Raji (cell line): ENCODE measurements around the gene PCID2.

Experiments
- POLR2A ChIP-seq: IDR thresholded peaks from 2 replicates; pipeline ENCODE4 v1.6.1; 2011; ENCODE audit warnings: low read depth, low read length, control low read depth; ENCODE audit not compliant: insufficient read depth

Gene PCID2

DNA sequence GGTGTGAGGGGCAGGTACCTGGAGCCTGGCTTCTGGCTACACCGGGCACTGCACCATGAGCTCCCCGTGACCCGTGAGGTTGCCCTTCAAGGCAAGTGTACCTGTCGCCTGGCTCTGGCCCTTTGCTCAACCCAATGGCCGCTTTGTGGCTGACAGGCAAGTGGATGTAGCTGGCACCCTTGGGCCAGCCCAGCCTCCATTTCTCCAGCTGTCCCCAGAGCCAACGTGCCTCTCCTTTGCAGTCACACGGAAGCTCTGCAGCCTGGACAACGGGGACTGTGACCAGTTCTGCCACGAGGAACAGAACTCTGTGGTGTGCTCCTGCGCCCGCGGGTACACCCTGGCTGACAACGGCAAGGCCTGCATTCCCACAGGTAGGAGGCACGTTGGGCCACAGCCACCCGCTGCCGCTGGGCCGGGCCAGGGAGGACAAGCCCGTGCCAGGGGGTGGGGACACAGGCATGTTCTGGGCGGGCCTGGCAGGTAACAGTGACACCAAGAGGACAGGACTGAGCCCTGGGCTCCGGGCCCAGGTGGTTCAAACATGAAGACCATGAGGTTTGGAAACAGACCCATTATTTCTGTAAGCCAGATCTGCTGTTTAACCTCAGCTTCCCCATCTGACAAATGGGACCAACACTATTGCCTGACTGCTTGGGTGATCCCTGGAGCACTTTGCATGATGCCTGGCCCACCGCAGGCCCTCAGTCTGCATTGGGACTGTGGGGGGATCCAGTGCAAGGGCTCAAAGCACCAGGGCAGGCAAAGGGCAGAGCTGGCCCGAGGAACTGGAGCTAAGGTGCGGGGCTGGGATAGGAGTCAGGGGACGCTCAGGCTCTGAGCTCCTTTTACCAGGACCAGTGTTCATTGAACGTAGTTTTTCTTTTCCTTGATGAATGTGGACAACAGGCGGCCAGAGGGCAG, 67.5 kb downstream of the PCID2 start:
- TF ChIP-seq POLR2A: no peak

DNA sequence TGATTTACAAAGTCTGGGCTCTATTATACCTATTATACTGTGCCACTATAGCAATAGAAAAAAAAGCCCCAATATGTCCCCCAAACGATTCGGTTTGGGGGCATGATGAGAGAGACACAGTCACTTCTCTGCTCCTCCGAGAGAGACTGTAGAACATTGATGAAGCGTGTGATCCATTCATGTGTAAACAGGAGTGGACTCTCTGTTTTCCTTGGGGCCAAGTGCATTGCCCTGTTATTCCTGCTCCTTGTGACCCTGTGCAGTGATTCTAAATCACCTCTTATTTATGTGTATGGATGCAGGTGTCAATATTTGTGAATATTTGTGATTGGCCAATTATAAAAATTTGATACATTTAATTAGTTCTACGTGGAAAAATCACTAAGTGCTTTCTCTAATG, 68.9 kb downstream of the PCID2 start:
- TF ChIP-seq POLR2A: no peak

DNA sequence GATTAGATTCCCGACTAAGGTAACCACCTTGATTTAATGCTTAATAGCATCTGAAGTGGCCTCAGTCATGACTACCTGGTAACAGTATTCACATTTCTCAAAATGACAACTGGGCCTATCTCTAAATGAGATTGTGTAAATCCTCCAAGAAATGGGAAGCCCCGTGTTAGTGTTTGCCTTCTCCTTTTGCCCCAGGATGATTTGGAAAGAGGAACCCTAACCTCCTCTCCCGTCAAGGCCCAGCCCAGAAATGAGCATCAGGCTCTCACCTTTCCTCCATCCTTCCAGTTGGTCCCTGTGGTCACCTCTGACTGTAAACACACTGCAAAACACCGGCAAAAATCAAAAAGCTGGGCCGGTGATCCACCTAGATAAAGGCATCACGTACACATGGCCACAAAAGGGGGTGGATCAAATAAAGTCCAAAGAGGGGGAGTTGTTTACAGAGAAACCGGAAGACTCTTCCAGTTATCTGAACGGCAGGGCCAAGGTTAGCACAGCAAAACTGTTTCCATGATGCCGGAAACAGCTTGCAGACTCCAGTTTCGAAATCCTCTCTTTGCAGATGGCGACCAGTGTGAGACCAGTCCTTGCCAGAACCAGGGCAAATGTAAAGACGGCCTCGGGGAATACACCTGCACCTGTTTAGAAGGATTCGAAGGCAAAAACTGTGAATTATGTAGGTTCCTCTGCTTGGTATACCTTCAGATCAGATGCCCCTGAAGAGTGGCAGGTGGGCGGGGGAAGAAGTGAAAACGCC, 69.5 kb downstream of the PCID2 start:
- no peak for TF ChIP-seq POLR2A

DNA sequence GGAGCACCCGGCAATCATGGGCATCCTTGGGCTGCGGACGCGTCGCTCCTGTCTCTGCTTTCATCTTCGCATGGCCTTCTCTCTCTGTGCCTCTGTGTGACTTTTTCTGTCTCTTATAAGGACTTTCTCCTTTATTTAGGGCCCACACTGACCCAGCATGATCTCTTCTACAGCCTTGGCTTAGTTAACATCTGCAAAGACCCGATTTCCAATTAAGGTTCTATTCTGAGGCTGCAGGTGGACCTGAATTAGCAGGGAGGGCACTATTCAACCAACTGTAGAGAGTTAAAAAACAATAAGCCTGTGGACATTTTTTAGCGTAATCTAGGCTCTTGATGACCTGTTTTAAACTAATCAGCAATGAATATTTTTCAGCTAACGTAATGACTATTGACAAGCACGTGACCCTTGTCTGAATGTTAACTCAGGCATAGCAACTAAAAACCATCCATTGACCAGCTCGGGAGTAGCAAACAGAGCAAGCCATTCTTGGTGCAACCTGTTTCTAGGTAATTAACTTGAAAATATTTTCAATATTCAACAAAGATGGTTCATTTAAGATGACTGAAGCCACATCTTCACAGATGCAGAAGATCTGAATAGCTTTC, 70.7 kb downstream of the PCID2 start:
- TF ChIP-seq POLR2A: no peak

DNA sequence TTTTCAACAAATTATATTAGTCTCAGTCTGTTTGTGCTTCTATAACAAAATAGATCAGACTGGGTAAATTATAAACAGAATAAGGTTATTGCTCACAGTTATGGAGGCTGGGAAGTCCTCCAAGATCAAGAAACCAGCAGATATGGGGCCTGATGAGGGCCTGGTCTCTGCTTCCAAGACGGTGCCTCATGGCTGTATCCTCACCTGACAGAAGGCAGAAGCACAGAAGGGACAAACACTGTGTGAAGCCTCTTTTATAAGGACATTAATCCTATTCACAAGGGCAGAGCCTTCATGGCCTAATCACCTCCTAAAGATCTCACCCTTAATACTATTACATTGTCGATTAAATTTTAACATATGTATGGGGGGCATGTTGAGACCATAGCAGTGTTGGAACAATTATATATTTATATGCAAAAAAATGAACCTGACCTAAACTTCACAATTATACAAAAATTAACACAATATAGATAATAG, 73.1 kb downstream of the PCID2 start:
- no peak for TF ChIP-seq POLR2A

DNA sequence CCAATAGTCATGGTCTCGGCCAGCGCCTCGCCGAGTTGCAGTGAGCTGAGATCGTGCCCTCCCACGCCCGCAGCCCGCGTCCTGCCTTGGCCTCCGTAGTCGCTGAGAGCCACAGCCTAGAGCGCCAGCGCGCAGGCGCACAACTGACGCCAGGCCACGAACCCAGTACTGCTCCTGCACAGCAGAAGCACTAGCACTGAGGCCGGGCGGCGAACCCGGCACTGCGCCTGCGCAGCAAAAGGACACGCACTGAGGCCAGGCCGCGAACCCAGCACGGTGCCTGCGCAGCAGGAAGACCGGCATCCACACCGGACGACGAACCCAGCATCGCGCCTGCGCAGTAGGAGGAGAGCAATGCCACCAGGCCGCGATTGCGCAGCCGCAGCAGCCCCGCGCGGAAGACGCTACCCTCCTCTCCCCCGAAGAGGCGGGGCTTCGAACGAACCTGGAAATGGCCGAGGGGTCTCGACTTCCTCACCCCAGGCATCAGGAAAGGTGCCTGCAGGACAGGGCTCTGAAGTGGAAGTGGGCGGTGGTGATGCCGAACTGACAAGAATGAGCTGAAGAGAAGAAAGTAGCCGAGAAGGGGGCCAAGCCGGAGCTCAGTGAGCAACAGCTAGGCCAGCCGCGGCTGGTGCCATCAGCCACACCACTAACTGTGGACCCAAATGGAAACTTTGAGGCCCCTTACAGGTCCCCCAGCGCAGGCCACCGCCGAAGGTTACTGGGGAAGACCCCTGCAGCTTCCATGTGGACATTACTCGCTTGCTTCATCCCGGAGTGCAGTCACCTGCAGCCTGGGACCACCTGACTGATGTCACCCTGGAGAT, 78.3 kb downstream of the PCID2 start:
- TF ChIP-seq POLR2A: no peak

DNA sequence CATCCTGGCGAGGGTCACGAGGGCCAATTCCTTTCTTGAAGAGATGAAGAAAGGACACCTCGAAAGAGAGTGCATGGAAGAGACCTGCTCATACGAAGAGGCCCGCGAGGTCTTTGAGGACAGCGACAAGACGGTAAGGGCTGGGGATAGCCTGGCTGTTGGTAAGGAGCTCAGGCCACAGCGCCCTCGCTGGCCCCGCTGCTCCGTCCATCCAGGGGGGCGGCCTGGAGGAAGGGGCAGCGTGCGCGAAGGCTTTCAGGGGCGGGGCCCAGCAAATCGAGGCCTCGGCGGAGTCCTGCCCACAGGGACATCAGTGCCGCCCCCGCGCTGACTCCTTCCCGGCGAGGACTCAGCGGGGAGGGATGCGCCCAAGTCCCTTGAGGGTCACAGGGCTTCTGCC, 79.0 kb downstream of the PCID2 start:
- TF ChIP-seq POLR2A: no peak
